Lower leg skin (tissue), 4 donors: ENCODE data around the gene IPCEF1. TPM values are rescaled to one million over a fixed set of nuclear protein-coding genes. Genes with fewer than 3 reads are reported as not detected.

ENCODE experiments used
- DNase-seq, 2 donors: peaks; one replicate each; pipeline ENCODE4 v3.0.0-alpha.2; 2019; ENCODE audit warnings: low spot score in 2 of 2
- H3K4me3 ChIP-seq: fragments of 200-600 bp; sonication (generic); 2 replicates; pipeline ENCODE4 v1.5.1; 2017; ENCODE audit warnings: mild to moderate bottlenecking, low read depth; ENCODE audit not compliant: poor library complexity, severe bottlenecking
- POLR2A ChIP-seq, 2 donors: fragments of 450-650 bp; IDR thresholded peaks; one replicate each; pipeline ENCODE4 v1.6.1; 2016 to 2017; ENCODE audit warnings: antibody characterized with exemption in 2 of 2, mild to moderate bottlenecking in 1 of 2, moderate library complexity in 1 of 2
- WGBS, 2 donors: methylation state at CpG; one replicate each; pipeline ENCODE4 v1.1.5; 2018; 5-methylcytosine and 5-hydroxymethylcytosine counted together
- intact Hi-C: fragments of 100-400 bp; cut with DNase I; formaldehyde crosslinking; loops from one replicate; pipeline ENCODE4 v1.15.0; 2023; ENCODE audit warnings: low total_unique reads
- total RNA-seq, 4 donors: library from RNA; depleted of rRNA; stranded (reverse); fragments of >200 nt; gene quantifications; one replicate each; pipeline ENCODE4 v1.1.0, GENCODE V29; 2016
- TF ChIP-seq, protein P1 (sequence below), 3 donors: fragments of 450-650 bp; IDR thresholded peaks; one replicate each; pipeline ENCODE4 v1.5.1; 2016; ENCODE audit warnings: antibody characterized with exemption in 3 of 3, mild to moderate bottlenecking in 3 of 3, moderate library complexity in 2 of 3

Gene IPCEF1
- total RNA-seq, 4 donors from 2014 or later, result 0.67 to 1.7 (median 0.97) TPM

DNA sequence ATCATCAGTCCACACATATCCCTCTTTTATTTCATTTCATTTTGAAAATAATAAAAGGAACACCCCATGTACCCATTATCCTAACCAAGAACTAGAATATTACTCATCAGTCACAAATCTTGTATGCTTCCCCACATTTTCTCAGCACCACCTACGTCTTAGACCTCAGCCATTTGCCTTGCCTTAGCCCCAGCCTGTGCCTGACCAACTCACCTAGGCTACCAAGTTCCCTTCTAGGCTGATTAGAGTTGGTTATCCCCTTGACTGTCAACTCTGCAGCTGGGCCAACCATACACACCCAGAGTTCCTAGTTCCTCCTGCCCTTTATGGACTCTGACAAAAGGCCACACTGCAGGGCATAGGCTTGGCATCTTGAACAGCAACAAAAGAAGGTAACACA lies 33.4 kb upstream of the IPCEF1 start:
- H3K4me3 ChIP-seq, result no peak overlapping the region
- TF ChIP-seq, protein P1, sequence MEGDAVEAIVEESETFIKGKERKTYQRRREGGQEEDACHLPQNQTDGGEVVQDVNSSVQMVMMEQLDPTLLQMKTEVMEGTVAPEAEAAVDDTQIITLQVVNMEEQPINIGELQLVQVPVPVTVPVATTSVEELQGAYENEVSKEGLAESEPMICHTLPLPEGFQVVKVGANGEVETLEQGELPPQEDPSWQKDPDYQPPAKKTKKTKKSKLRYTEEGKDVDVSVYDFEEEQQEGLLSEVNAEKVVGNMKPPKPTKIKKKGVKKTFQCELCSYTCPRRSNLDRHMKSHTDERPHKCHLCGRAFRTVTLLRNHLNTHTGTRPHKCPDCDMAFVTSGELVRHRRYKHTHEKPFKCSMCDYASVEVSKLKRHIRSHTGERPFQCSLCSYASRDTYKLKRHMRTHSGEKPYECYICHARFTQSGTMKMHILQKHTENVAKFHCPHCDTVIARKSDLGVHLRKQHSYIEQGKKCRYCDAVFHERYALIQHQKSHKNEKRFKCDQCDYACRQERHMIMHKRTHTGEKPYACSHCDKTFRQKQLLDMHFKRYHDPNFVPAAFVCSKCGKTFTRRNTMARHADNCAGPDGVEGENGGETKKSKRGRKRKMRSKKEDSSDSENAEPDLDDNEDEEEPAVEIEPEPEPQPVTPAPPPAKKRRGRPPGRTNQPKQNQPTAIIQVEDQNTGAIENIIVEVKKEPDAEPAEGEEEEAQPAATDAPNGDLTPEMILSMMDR (IDR thresholded peaks at IDR 0.05), result no peak
- no peak for TF ChIP-seq POLR2A (IDR thresholded peaks at IDR 0.05)
- no peak for DNase-seq
- intact Hi-C loops, result no loop called here
- WGBS, 2 donors, result 90 to 97% methylated on average over 1 of the region's 1 CpG

DNA sequence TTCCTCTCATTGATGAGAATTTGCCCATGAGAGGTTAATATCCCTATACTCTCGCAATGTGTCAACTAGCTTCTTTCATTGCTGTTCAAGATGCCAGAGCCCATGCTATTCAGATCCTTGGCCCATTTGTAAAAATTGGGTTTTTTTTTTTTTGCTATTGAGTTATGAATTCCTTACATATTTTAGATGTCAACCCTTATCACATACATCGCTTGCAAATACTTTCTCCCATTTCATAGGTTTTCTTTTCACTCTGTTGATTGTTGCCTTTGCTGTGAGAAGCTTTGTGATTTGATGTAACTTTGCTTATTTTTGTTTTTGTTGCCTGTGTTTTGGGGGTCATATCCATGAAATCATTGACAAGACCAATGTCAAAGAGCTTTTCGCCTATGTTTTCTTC lies 32.2 kb upstream of the IPCEF1 start:
- no peak for DNase-seq
- 96% methylated on average over 3 of the region's 3 CpGs for WGBS, 2 donors
- TF ChIP-seq, protein P1 (IDR thresholded peaks at IDR 0.05), result no peak
- intact Hi-C loops, result no loop called here
- H3K4me3 ChIP-seq, result no peak overlapping the region

DNA sequence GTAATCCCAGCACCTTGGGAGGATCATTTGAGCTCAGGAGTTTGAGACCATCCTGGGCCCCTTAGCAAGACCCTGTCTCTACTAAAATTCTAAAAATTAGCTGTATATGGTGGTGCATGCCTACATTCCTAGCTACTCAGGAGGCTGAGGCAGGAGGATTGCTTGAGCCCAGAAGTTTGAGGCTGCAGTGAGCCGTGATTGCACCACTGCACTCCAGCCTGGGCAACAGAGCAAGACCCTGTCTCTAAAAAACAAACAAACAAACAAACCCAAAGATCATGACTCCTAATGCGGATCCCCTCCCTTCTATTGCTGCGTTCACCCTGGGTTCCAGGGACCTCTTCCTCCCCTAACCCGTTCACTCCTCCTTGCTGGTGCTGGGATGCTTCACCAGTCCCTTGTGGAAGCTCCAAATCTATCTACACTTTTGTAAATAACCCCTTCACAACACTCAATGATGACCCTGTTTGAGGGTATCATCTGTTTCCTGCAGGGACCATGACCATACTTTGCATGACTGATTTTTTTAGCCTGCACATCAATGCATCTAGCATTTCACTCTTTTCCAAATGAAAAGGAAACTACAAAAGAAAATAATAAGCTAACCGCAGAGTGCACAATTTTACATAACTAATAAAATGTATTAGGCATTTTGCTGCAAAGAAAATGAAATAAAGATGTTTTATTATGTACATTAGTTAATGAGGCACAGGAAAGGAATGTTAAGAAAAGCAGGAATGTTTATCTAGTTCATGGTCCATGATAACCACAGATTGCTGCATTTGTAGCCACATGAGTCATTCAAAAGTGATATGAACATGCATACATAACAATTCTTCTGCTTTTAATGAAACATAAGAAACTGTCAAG lies 30.5 kb upstream of the IPCEF1 start:
- TF ChIP-seq, protein P1 (IDR thresholded peaks at IDR 0.05), result no peak
- TF ChIP-seq POLR2A (IDR thresholded peaks at IDR 0.05), result no peak
- no peak overlapping the region for H3K4me3 ChIP-seq
- intact Hi-C loops, result no loop called here
- WGBS, 2 donors, result 74 to 84% methylated on average over 5 of the region's 5 CpGs
- DNase-seq, result no peak

DNA sequence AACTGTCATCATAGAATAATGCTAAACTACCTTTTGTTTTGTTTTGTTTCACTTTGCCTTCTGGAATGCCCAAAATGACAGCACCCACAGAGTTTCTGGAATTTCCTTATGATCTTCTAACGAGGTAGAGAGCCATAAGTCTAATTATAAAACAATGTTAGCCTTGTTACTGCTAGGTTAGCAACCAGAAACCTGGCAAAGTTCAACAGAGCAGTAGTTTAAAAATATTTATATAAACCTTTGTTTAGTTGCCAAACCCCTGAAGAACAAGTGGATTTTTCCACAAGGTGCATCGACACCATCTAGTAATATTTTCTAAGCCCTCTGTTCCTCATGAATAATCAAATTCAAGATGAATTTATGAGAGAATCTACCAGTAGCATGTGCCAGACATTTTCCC lies 27.6 kb upstream of the IPCEF1 start:
- 38 to 39% methylated on average over 2 of the region's 2 CpGs for WGBS, 2 donors
- DNase-seq, result no peak
- intact Hi-C loops, result no loop called here

DNA sequence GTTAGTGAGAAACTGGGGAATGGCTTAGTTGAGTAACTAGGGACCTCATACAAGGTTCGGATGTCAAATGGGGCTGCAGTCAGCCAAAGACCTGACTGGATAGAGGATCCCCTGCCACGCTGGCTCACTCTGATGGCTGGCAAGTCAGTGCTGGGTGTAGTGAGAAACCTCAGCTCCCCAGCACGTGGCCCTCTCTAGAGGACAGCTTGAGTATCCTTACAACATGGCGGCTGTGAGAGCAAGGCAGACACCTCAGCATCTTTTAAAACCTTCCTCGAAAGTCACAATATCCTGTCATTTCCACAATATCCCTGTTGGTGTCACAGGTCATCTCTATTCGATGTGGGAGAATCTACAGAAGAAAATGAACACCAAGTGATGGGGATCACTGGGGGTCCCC lies 26.7 kb upstream of the IPCEF1 start:
- H3K4me3 ChIP-seq, result no peak overlapping the region
- WGBS, 2 donors, result 92 to 97% methylated on average over 6 of the region's 6 CpGs
- no peak for TF ChIP-seq POLR2A (IDR thresholded peaks at IDR 0.05)
- TF ChIP-seq, protein P1 (IDR thresholded peaks at IDR 0.05), result no peak
- no peak for DNase-seq
- intact Hi-C loops, result no loop called here

More for the DNA sequence above, 27.6 kb upstream of the IPCEF1 start:
- TF ChIP-seq POLR2A (IDR thresholded peaks at IDR 0.05), result no peak
- TF ChIP-seq, protein P1 (IDR thresholded peaks at IDR 0.05), result no peak
- no peak overlapping the region for H3K4me3 ChIP-seq
